Fibroblast of the conjunctiva (primary cell): Measurements from ENCODE around the gene HEATR5A.
"Not testable (repeated sequence)": the region's sequence is repeated elsewhere in the genome, so short reads cannot be mapped to it uniquely, and the experiment has no call there.

ENCODE experiments used
- DNase-seq: peaks from one replicate; pipeline ENCODE4 v3.0.0-alpha.2; 2010; ENCODE audit warnings: low read depth

HEATR5A gene

DNA sequence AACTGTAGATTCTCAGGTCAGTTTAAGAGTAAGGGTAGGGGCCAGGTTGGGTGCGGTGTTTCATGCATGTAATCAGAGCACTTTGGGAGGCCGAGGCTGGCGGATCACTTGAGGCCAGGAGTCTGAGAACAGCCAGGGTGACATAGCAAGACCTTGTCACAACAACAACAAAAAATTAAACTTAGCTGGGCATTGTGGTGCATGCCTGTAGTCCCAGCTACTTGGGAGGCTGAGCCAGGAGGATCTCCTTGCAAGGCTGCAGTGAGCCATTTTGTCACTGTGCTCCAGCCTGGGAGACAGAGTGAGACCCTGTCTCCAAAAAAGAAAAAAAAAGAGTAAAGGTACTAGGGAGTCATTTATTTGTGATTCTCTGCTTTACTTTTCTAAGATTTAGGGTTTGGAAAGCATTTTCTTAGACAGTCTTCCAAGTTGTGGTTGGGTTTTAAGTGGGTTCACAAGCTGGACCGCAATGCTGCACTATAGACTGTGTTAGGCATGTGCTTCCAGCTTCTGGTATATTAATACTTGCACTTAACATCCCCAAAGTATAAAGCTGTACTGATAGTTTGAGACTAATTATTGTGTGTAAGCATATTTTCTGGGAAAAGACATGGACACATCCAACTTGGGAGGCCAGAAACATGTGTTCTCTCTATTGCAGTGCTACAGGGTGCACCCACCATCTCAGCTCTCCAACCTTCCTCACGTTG is 163.7 kb downstream of the HEATR5A start:
- DNase-seq: no peak

DNA sequence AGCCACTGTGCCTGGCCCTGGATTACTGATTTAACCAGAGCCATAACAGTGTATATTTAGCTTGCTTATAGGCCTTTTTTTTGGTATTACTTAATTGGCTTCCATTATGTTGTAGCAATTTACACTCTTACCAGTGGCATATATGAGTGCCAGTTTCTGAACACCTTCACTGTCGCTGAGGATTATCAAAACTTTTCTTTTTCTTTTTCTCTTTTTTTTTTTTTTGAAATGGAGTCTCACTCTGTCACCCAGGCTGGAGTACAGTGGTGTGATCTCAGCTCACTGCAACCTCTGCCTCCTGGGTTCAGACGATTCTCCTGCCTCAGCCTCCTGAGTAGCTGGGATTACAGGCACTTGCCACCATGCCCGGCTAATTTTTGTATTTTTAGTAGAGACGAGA is 164.4 kb downstream of the HEATR5A start:
- DNase-seq: not testable (repeated sequence)

DNA sequence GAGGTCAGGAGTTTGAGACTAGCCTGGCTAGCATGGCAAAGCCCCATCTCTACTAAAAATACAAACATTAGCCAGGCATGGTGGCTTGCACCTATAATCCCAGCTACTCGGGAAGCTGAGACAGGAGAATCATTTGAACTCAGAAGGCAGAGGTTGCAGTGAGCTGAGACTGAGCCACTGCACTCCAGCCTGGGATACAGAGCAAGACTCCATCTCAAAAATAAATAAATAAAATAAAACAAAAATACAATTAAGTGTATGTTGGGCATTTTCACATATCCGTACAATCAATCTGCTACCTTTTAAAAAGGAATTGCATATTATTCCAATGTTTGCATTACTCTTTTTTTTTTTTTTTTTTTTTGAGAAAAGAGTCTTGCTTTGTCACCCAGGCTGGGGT is 165.1 kb downstream of the HEATR5A start:
- no peak for DNase-seq

DNA sequence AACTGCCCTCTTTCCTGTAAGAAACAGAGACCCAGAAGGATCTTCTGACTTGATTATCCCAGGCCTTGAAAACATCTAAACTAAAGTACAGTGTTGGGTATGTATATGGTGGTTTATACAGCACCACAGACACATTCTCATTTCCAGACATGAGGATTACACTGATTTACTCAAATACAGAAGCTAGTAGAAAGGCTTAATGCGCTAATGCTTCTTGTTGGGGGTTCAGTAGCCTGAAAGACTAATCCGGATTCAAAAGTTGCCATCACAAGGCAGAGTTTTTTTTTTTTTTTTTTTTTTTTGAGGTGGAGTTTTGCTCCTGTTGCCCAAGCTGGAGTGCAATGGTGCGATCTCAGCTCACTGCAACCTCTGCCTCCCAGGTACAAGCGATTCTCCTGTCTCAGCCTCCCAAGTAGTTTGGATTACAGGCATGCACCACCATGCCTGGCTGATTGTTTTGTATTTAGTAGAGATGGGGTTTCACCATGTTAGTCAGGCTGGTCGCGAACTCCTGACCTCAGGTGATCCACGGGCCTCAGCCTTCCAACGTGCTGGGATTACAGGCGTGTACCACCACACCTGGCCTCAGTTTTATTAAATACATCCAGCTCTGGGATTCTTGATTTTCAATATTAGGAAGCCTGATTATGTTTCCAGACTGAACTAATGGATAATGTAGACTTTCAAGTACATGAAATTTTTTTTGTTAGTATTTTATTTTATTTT is 166.4 kb downstream of the HEATR5A start:
- no peak for DNase-seq

DNA sequence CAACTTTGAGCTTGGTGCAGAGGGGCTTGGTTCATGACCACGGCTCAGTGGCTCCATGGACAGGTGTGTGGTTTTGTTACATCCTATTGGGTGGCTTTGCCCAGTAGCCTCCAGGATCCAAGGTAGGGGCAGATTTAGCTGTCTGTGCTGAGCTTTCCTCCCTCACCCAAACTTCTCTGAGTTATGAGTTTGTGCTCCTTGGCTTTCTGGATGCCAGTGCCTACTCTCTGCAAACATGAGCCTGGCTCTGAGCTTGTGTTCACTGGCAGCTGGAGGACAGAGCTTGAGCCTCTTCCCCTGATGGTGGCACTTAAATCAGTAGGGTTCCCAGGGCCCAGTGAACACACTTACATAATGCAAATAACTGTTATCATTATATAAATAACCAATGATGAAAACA is 167.5 kb downstream of the HEATR5A start:
- no peak for DNase-seq

DNA sequence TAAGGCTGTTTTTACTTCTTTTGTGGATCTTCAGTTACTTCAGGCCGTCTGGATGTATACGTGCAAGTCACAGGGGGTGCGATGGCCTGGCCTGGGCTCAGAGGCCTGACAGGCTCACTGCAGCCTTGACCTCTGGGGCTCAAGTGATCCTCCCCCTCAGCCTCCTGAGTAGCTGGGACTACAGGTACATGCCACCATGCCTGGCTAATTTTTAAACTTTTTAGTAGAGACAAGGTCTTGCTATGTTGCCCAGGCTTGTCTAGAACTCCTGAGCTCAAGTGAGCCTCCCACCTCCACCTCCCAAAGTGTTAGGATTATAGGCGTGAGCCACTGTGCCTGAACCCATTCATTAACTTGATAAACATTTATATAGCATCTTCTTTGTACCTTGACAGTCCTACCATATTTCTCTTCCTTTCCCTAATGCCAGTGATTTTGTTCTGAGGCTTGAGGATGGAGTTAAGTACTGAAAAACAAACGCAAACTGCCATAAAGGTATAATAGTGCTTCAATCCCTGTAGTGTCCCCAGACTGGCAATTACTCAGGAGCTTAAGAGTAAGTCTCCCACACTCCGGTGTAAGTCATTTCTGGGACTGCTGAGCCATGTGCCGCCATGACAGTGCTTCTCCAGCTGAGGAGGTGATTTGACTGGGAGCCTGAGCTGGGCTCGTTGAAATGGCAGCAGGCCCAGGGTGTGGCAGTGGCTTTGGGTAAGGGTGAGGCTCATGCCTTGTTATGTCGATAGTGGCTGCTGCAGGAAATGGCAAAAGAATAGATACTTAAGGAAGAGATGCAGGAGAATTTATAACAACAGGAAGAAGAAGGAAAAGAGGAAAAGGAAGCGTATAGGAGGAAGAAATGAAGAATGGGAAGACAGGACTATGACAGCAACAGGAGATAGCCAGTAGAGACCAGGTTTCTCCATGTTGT is 169.1 kb downstream of the HEATR5A start:
- no peak for DNase-seq

DNA sequence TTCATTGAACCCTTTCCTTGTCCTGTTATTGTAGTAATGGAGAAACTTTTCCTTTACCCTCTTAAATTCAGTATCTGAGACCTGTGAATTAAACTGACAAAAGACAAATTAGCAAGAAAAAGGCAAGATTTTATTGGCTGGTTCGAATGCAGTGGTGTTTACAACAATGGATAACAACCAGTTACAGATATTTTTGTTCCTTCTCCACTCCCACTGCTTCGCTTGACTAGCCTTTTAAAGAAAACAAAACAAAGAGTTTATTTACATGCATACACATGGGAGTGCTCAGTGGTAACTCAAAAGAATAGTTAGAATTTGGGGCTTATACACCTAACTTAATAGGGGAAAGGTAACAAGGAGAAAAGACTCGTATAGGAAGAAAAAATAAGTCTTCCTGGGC is 175.7 kb downstream of the HEATR5A start:
- DNase-seq: no peak

DNA sequence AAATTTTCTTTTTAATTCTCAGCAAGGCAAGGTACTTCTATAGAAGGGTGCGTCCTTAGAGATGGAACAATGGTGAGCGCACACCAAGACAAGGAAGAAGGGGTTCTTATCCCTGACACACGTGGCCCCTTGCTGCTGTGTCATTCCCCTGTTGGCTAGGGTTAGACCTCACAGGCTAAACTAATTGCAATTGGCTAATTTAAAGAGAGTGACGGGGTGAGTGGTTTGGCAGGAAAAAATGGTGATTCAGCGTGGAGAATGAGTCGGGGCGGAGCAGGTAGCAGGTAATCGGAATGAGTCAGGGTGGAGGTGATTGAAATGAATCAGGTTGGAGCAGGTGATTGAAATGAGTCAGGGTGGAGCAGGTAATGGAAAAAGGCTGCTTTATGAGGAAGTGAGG is 176.5 kb downstream of the HEATR5A start:
- DNase-seq: no peak

DNA sequence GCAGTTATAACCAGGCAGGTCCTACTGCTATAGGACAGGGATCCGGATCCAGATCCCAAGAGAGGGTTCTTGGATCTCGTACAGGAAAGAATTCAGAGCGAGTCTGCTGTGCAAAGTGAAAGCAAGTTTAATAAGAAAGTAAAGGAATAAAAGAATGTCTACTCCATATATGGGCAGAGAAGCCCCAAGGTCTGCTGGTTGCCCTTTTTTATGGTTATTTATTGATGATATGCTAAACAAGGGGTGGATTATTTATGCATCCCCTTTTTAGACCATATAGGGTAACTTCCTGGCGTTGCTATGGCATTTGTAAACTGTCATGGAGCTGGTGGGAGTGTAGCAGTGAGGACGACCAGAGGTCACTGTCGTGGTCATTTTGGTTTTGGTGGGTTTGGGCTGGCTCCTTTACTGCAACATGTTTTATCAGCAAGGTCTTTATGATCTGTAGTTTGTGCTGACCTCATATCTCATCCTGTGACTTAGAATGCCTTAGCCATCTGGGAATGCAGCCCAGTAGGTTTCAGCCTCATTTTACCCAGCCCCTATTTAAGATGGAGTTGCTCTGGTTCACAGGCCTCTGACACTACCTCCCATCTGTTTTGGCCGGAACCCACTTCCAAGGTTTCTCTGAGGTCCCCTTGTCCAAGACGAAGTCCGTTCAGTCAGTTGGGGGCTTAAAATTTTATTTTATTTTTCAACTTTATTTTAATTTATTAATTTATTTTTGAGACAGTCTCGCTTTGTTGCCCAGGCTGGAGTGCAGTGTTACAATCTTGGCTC is 178.0 kb downstream of the HEATR5A start:
- not testable (repeated sequence) for DNase-seq
